CD4-positive, alpha-beta T cell treated with Interleukin-2 at 100 ng/mL for 4 hours (primary cell): ENCODE measurements around the gene LCNL1.
A peak's percentile ranks its signal among the peaks of the same experiment; 100 is the strongest.

Source experiments
- DNase-seq: peaks from one replicate; pipeline ENCODE4 v3.0.0-alpha.2; 2020; ENCODE audit warnings: low spot score

The LCNL1 gene

GRCh38 chr9:136960212-136960937 lies 22.4 kb upstream of the LCNL1 start:
- DNase-seq: peak; percentile 41

GRCh38 chr9:136960938-136961275 lies 21.9 kb upstream of the LCNL1 start:
- no peak for DNase-seq

GRCh38 chr9:136961279-136962065 lies 21.3 kb upstream of the LCNL1 start:
- no peak for DNase-seq

- no peak for DNase-seq
Observed at GRCh38 chr9:136962163-136962562, 20.6 kb upstream of the LCNL1 start.

- DNase-seq: no peak
Observed at GRCh38 chr9:136962701-136963248, 20.0 kb upstream of the LCNL1 start.

GRCh38 chr9:136963341-136963740 lies 19.5 kb upstream of the LCNL1 start:
- no peak for DNase-seq

GRCh38 chr9:136963751-136964150 lies 19.0 kb upstream of the LCNL1 start:
- no peak for DNase-seq

- DNase-seq: no peak
Observed at GRCh38 chr9:136964171-136964689, 18.6 kb upstream of the LCNL1 start.

- no peak for DNase-seq
Observed at GRCh38 chr9:136964833-136965422, 17.9 kb upstream of the LCNL1 start.

GRCh38 chr9:136965771-136966484 lies 16.9 kb upstream of the LCNL1 start:
- DNase-seq: peak; percentile 51

- DNase-seq: no peak
Observed at GRCh38 chr9:136968333-136969127, 14.3 kb upstream of the LCNL1 start.

- DNase-seq: no peak
Observed at GRCh38 chr9:136969150-136969549, 13.6 kb upstream of the LCNL1 start.

GRCh38 chr9:136969774-136970173 lies 13.0 kb upstream of the LCNL1 start:
- no peak for DNase-seq

- no peak for DNase-seq
Observed at GRCh38 chr9:136970361-136970760, 12.4 kb upstream of the LCNL1 start.

GRCh38 chr9:136971746-136972145 lies 11.0 kb upstream of the LCNL1 start:
- no peak for DNase-seq

GRCh38 chr9:136972335-136972734 lies 10.5 kb upstream of the LCNL1 start:
- DNase-seq: no peak

GRCh38 chr9:136972743-136973142 lies 10.1 kb upstream of the LCNL1 start:
- no peak for DNase-seq

- DNase-seq: no peak
Observed at GRCh38 chr9:136973618-136974617, 8.9 kb upstream of the LCNL1 start.

GRCh38 chr9:136974817-136975535 lies 7.8 kb upstream of the LCNL1 start:
- peak; percentile 36 for DNase-seq
